Thoracic aorta (tissue), 2 donors: Measurements from ENCODE around the gene MMS22L. TPM values are rescaled to one million over a fixed set of nuclear protein-coding genes. Genes with fewer than 3 reads are reported as not detected.

Experiments used
- ATAC-seq: fragments of 150-250 bp; one replicate; pipeline ENCODE4 v1.8.0; 2017; ENCODE audit warnings: low read depth; ENCODE audit not compliant: insufficient number of reproducible peaks, low FRiP score
- DNase-seq: peaks from one replicate; pipeline ENCODE4 v3.0.0-alpha.2; 2020; ENCODE audit warnings: low spot score
- H3K27ac ChIP-seq, 2 donors: fragments of 200-600 bp; sonication (generic); 1 replicate in 1 of 2; 2 replicates in 1 of 2; pipeline ENCODE4 v1.5.1; 2016; ENCODE audit warnings: mild to moderate bottlenecking in 2 of 2, moderate library complexity in 2 of 2
- H3K27me3 ChIP-seq: fragments of 200-600 bp; sonication (generic); replicated peaks from 2 replicates; pipeline ENCODE4 v1.6.0; 2016; ENCODE audit warnings: mild to moderate bottlenecking; ENCODE audit not compliant: insufficient read depth
- H3K36me3 ChIP-seq: fragments of 200-600 bp; sonication (generic); one replicate; pipeline ENCODE4 v1.5.1; 2016
- H3K4me1 ChIP-seq, 2 donors: fragments of 200-600 bp; sonication (generic); 1 replicate in 1 of 2; 2 replicates in 1 of 2; pipeline versions ENCODE4 v1.5.1 to v1.6.0; 2016; ENCODE audit warnings: low read depth in 2 of 2, mild to moderate bottlenecking in 1 of 2; ENCODE audit not compliant: control insufficient read depth in 1 of 2
- H3K4me3 ChIP-seq: fragments of 200-600 bp; sonication (generic); 2 replicates; pipeline ENCODE4 v1.5.1; 2016; ENCODE audit warnings: mild to moderate bottlenecking
- H3K9me3 ChIP-seq: fragments of 200-600 bp; sonication (generic); 2 replicates; pipeline ENCODE4 v1.5.1; 2016
- total RNA-seq, 2 donors: library from RNA; depleted of rRNA; stranded (reverse); fragments of >200 nt; gene quantifications; one replicate each; pipeline versions ENCODE4 v1.1.0 to v1.2.3, GENCODE V29; 2016
- TF ChIP-seq, protein P1 (sequence below): fragments of 200-600 bp; sonication (generic); IDR thresholded peaks from one replicate; pipeline ENCODE4 v1.5.1; 2019; ENCODE audit warnings: antibody characterized with exemption

MMS22L gene
- total RNA-seq, 2 donors from 2014 or later, result 4.3 to 5.3 TPM

DNA sequence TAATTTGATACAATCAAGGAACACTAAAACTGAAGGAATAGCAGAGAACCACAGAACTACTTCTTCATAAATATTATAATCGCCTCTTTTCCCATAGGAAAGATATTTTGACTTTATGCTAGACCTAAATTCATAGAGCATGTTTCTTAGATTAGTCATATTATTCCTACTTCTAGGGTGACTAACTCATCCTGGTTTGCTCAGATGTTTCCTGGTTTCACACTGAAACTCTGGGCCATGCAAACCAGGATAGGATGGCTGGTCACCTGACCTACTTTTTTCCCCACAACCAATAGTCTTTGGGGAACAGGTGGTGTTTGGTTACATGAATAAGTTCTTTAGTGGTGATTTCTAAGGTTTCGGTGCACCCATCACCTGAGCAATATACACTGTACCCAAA, 42.8 kb downstream of the MMS22L start:
- Histone ChIP-seq H3K4me1 (no peaks in the 10 kb centered on the region), H3K9me3 (no peaks in the 10 kb centered on the region), H3K27me3 (no peaks in the 10 kb centered on the region), H3K36me3 (no peaks in the 10 kb centered on the region), H3K27ac (no peak overlapping the region), H3K4me3 (no peak overlapping the region)
- no peak for DNase-seq
- no peak for ATAC-seq
- TF ChIP-seq, protein P1, sequence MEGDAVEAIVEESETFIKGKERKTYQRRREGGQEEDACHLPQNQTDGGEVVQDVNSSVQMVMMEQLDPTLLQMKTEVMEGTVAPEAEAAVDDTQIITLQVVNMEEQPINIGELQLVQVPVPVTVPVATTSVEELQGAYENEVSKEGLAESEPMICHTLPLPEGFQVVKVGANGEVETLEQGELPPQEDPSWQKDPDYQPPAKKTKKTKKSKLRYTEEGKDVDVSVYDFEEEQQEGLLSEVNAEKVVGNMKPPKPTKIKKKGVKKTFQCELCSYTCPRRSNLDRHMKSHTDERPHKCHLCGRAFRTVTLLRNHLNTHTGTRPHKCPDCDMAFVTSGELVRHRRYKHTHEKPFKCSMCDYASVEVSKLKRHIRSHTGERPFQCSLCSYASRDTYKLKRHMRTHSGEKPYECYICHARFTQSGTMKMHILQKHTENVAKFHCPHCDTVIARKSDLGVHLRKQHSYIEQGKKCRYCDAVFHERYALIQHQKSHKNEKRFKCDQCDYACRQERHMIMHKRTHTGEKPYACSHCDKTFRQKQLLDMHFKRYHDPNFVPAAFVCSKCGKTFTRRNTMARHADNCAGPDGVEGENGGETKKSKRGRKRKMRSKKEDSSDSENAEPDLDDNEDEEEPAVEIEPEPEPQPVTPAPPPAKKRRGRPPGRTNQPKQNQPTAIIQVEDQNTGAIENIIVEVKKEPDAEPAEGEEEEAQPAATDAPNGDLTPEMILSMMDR, result no peak

DNA sequence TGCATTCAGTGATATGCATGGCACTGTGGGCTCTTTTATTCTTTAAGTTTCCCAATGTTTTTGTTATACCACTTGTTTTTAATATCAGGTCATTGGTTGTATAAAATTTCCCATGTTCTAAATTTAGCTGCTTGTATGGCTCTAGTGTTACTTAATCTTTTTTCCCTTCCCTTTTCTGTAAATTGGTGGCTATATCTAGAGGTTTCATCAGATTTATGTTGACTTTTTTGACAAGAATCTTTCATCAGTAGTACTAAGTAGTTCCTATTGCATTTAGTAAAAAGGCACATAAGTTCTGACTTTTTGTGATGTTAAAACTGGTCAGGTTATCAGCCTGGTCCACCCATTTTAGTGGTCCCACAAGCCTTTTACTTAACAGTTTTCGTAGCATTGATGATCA, 51.1 kb downstream of the MMS22L start:
- DNase-seq (no peak), ATAC-seq (no peak)
- no peaks in the 10 kb centered on the region for H3K36me3 ChIP-seq
- H3K4me1 ChIP-seq, result no peaks in the 10 kb centered on the region
- H3K9me3 ChIP-seq, result no peaks in the 10 kb centered on the region
- H3K4me3 ChIP-seq, result no peak overlapping the region
- H3K27me3 ChIP-seq, result no peaks in the 10 kb centered on the region
- no peak overlapping the region for H3K27ac ChIP-seq
- TF ChIP-seq, protein P1, result no peak

DNA sequence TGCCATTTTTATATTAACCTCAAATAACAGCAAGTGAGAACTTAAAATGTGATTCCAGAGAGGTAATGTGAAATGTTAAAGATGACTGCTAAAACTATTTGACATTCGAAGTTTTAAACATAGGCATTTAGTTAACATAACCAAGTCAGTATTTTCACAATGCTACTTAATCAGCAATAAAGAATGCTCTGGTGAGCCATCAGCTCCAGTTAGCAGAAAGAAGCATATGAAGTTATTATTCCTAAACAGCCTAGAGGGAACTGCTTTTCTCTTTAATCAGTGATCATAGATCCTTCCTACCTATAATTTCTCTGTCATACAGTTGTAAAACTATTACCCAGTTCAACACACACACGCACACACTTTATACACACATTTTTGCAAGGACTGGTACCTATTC, 60.1 kb downstream of the MMS22L start:
- Histone ChIP-seq H3K27me3 (no peaks in the 10 kb centered on the region), H3K4me1 (no peaks in the 10 kb centered on the region), H3K36me3 (no peaks in the 10 kb centered on the region), H3K27ac (no peak overlapping the region), H3K9me3 (no peaks in the 10 kb centered on the region), H3K4me3 (no peak overlapping the region)
- DNase-seq, result no peak
- ATAC-seq, result no peak
- TF ChIP-seq, protein P1, result no peak

DNA sequence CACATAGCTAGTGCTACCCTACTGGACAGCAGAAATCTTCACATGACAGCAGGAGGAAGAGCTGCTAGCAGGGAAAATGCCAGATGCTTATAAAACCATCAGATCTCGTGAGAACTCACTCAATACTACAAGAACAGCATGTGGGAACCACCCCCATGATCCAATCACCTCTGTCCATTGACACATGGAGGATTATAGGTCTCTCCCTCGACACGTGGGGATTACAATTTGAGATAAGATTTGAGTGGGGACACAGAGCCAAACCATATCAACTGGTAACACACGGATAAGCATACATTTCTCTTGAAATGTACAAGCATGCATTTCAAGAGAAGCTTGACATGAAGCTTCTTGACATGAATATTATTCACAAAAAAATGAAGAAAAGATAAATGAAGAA, 64.1 kb downstream of the MMS22L start:
- TF ChIP-seq, protein P1, result no peak
- Histone ChIP-seq H3K4me3 (no peak overlapping the region), H3K27ac (no peak overlapping the region), H3K27me3 (no peaks in the 10 kb centered on the region), H3K4me1 (no peaks in the 10 kb centered on the region), H3K36me3 (no peaks in the 10 kb centered on the region), H3K9me3 (no peaks in the 10 kb centered on the region)
- no peak for ATAC-seq
- no peak for DNase-seq

DNA sequence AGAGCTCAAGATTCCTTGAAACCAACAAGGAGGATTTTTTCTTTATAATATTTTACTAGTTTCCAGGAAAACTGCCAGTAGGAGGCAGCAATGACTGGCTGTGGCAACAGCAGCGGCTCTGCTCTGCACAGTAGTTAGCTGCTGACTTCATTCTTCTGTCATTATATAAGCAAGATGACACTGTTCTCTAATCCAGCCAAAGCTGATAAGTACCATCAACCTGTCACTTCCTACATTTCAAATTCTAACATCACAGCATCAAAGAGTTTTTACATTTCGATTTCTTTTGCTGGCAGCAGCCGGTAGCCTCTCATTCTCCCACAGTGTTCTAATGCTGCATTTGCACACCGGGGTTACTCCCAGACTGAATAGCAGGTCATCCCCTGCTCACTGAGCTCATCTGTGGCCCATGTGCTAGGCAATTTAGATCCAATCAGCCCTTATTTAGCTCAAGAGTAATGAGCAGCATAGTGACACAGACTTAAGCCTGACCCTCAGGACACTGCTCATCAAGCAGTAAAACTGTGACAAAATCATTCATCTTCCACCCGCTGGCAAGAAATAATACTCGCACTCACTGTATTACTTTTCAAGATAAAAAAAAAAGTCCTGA, 67.8 kb downstream of the MMS22L start:
- Histone ChIP-seq H3K4me1 (no peaks in the 10 kb centered on the region), H3K27ac (no peak overlapping the region), H3K36me3 (no peaks in the 10 kb centered on the region), H3K9me3 (no peaks in the 10 kb centered on the region), H3K27me3 (no peaks in the 10 kb centered on the region), H3K4me3 (no peak overlapping the region)
- TF ChIP-seq, protein P1, result no peak
- DNase-seq, result no peak
- no peak for ATAC-seq
